Tibial nerve (tissue), 4 donors: Measurements from ENCODE around the gene TERB1. TPM values are rescaled to one million over a fixed set of nuclear protein-coding genes. Genes with fewer than 3 reads are reported as not detected.

ENCODE experiments used
- DNase-seq, 2 donors: peaks; one replicate each; pipeline ENCODE4 v3.0.0-alpha.2; 2019; ENCODE audit warnings: low spot score in 2 of 2
- H3K27ac ChIP-seq, 4 donors: fragments of 200-600 bp; sonication (generic) in 3 of 4; one replicate each; pipeline ENCODE4 v1.5.1; 2017 to 2019; ENCODE audit warnings: mild to moderate bottlenecking in 1 of 4
- H3K27me3 ChIP-seq, 2 donors: fragments of 200-600 bp; sonication (generic) in 1 of 2; one replicate each; pipeline versions ENCODE4 v1.5.1 to v1.6.0; 2017 to 2019
- H3K36me3 ChIP-seq, 3 donors: fragments of 200-600 bp; sonication (generic); one replicate each; pipeline ENCODE4 v1.5.1; 2018 to 2019
- H3K4me1 ChIP-seq, 4 donors: fragments of 200-600 bp; sonication (generic) in 3 of 4; one replicate each; pipeline ENCODE4 v1.5.1; 2017 to 2019
- H3K4me3 ChIP-seq, 4 donors: fragments of 200-600 bp; sonication (generic) in 3 of 4; one replicate each; pipeline ENCODE4 v1.5.1; 2017 to 2019; ENCODE audit warnings: mild to moderate bottlenecking in 1 of 4, moderate library complexity in 1 of 4
- H3K9me3 ChIP-seq, 4 donors: fragments of 200-600 bp; sonication (generic) in 3 of 4; one replicate each; pipeline ENCODE4 v1.5.1; 2017 to 2019
- EP300 ChIP-seq, 2 donors: sonication (generic); formaldehyde crosslinking; IDR thresholded peaks; one replicate each; pipeline ENCODE4 v1.6.1; 2017; ENCODE audit warnings: antibody characterized with exemption in 2 of 2, mild to moderate bottlenecking in 1 of 2
- POLR2A ChIP-seq, 2 donors: fragments of 450-650 bp; IDR thresholded peaks; one replicate each; pipeline ENCODE4 v1.6.1; 2017; ENCODE audit warnings: antibody characterized with exemption in 2 of 2, mild to moderate bottlenecking in 2 of 2, moderate library complexity in 2 of 2
- WGBS, 2 donors: methylation state at CpG; one replicate each; pipeline ENCODE4 v1.1.5; 2018; 5-methylcytosine and 5-hydroxymethylcytosine counted together
- total RNA-seq, 4 donors: library from RNA; depleted of rRNA; stranded (reverse); fragments of >200 nt; gene quantifications; one replicate each; pipeline ENCODE4 v1.1.0, GENCODE V29; 2016
- TF ChIP-seq, protein P1 (sequence below), 5 experiments: fragments of 200-600 bp in 3 of 5; fragments of 450-650 bp in 2 of 5; sonication (generic) in 3 of 5; IDR thresholded peaks; one replicate each; pipeline ENCODE4 v1.5.1; 2016 to 2019; ENCODE audit warnings: antibody characterized with exemption in 5 of 5, mild to moderate bottlenecking in 3 of 5, moderate library complexity in 2 of 5

TERB1 gene
- total RNA-seq, 4 donors from 2014 or later, result not detected

GRCh38 chr16:66786551-66786950 is 14.8 kb downstream of the TERB1 start:
- H3K27ac ChIP-seq, result no peak overlapping the region
- no peaks in the 10 kb centered on the region for H3K4me1 ChIP-seq
- no peaks in the 10 kb centered on the region for H3K36me3 ChIP-seq
- H3K9me3 ChIP-seq, result no peaks in the 10 kb centered on the region
- 81 to 89% methylated on average over 3 of the region's 3 CpGs for WGBS, 2 donors
- no peak for DNase-seq
- H3K4me3 ChIP-seq, result no peak overlapping the region
- TF ChIP-seq POLR2A (IDR thresholded peaks at IDR 0.05), result no peak
- TF ChIP-seq, protein P1, sequence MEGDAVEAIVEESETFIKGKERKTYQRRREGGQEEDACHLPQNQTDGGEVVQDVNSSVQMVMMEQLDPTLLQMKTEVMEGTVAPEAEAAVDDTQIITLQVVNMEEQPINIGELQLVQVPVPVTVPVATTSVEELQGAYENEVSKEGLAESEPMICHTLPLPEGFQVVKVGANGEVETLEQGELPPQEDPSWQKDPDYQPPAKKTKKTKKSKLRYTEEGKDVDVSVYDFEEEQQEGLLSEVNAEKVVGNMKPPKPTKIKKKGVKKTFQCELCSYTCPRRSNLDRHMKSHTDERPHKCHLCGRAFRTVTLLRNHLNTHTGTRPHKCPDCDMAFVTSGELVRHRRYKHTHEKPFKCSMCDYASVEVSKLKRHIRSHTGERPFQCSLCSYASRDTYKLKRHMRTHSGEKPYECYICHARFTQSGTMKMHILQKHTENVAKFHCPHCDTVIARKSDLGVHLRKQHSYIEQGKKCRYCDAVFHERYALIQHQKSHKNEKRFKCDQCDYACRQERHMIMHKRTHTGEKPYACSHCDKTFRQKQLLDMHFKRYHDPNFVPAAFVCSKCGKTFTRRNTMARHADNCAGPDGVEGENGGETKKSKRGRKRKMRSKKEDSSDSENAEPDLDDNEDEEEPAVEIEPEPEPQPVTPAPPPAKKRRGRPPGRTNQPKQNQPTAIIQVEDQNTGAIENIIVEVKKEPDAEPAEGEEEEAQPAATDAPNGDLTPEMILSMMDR (IDR thresholded peaks at IDR 0.05), result no peak
- H3K27me3 ChIP-seq, result no peaks in the 10 kb centered on the region

DNA sequence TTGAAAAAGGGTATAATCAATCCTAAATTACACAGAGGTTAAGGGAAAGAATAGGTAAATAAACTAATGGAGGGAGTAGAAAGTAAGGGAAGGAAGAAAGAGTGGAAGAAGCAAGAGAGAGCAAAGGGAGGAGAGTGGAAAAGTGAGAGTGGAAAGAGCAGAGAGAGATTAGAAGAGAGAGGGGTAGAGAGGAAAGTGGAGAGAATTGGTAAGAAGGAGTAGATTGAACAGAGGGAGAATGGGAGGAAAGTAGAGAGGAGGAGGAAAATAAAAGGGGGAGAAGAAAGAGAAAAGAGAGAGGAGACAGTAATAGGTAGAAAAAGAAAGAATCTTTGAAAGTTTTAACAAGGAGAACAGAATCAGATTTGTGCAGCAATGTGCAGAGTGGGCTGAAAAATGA is 24.9 kb downstream of the TERB1 start:
- Histone ChIP-seq H3K4me1 (no peaks in the 10 kb centered on the region), H3K36me3 (no peaks in the 10 kb centered on the region), H3K27me3 (no peaks in the 10 kb centered on the region), H3K27ac (no peak overlapping the region), H3K4me3 (no peak overlapping the region), H3K9me3 (no peaks in the 10 kb centered on the region)
- TF ChIP-seq POLR2A (IDR thresholded peaks at IDR 0.05), result no peak
- no peak for TF ChIP-seq EP300 (IDR thresholded peaks at IDR 0.05)
- TF ChIP-seq, protein P1 (IDR thresholded peaks at IDR 0.05), result no peak
- no peak for DNase-seq

DNA sequence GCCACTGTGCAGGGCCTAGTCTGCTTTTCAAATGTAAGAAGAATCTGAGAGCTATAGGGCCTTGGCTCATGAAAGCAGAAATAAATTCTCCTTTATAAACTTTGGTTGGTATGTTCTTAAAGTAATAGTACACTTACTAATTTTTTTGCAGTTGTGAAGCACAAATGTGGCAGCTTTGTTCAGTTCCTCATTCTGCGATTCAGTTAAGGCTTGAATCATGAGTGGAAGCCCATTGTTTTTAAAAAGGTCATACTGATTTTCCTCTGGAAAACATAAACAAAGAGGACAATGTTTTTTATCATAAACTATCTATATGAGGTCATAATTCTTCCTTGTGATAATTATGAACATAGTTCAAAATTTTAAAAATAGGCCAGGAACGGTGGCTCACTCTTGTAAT is 26.4 kb downstream of the TERB1 start:
- Histone ChIP-seq H3K9me3 (no peaks in the 10 kb centered on the region), H3K27ac (no peak overlapping the region), H3K27me3 (no peaks in the 10 kb centered on the region), H3K36me3 (no peaks in the 10 kb centered on the region), H3K4me3 (no peak overlapping the region), H3K4me1 (no peaks in the 10 kb centered on the region)
- TF ChIP-seq, protein P1 (IDR thresholded peaks at IDR 0.05), result no peak
- TF ChIP-seq EP300 (IDR thresholded peaks at IDR 0.05) (no peak), POLR2A (IDR thresholded peaks at IDR 0.05) (no peak)
- WGBS, 2 donors, result 28 to 53% methylated on average over 2 of the region's 2 CpGs
- DNase-seq, result no peak

GRCh38 chr16:66758086-66758485 is 43.3 kb downstream of the TERB1 start:
- TF ChIP-seq, protein P1 (IDR thresholded peaks at IDR 0.05), result no peak
- no peak for TF ChIP-seq POLR2A (IDR thresholded peaks at IDR 0.05)
- TF ChIP-seq EP300 (IDR thresholded peaks at IDR 0.05), result no peak
- Histone ChIP-seq H3K4me3 (no peak overlapping the region), H3K27ac (no peak overlapping the region), H3K4me1 (no peaks in the 10 kb centered on the region), H3K36me3 (no peaks in the 10 kb centered on the region), H3K9me3 (no peaks in the 10 kb centered on the region), H3K27me3 (no peaks in the 10 kb centered on the region)
- no peak for DNase-seq

DNA sequence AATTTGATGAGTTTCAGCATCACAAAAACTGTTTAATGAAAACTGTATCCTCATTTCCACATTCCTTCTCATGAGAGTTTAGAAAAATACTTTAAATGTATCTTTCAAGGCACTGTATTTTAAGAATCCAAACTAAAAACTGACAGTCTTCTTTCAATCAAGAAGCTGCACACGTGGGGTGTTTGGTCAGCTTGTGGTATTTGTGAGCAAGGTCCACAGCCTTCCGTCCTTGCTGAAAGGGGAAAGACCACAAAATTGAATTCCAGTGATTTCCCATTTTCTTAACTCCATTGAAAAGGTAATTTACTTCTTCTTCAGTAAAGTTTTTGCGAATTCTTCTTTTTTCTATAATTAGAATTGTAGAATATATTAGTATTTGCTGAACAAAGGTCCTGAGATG is 46.6 kb downstream of the TERB1 start:
- no peaks in the 10 kb centered on the region for H3K36me3 ChIP-seq
- H3K4me1 ChIP-seq, result peaks cover 0 to 20% (median 12%) of the 10 kb centered on the region in 4 donors
- H3K9me3 ChIP-seq, result no peaks in the 10 kb centered on the region
- no peaks in the 10 kb centered on the region for H3K27me3 ChIP-seq
- H3K27ac ChIP-seq, result no peak overlapping the region
- TF ChIP-seq, protein P1 (IDR thresholded peaks at IDR 0.05), result no peak
- TF ChIP-seq POLR2A (IDR thresholded peaks at IDR 0.05) (no peak), EP300 (IDR thresholded peaks at IDR 0.05) (no peak)
- 67 to 69% methylated on average over 3 of the region's 3 CpGs for WGBS, 2 donors
- no peak overlapping the region for H3K4me3 ChIP-seq
- DNase-seq, result no peak
